B cell (primary cell): ENCODE measurements around the gene CST1. TPM values are rescaled to one million over a fixed set of nuclear protein-coding genes. Genes with fewer than 3 reads are reported as not detected.
"Not testable (repeated sequence)": the region's sequence is repeated elsewhere in the genome, so short reads cannot be mapped to it uniquely, and the experiment has no call there.

Source experiments
- ATAC-seq: fragments of 200-7000 bp; cut with Tn5 transposase; one replicate; pipeline ENCODE4 v1.10.0; 2021; ENCODE audit warnings: low read depth, mild to moderate bottlenecking, moderate number of reproducible peaks, moderate library complexity
- CTCF ChIA-PET: fragments of 350-600 bp; sonication (Branson Sonifier 250); formaldehyde crosslinking; loops from one replicate; lab custom pipeline; 2021; ENCODE audit warnings: antibody characterized with exemption, inconsistent platforms; lab: Charles Lee
- POLR2A ChIA-PET: fragments of 350-600 bp; sonication (Branson Sonifier 250); formaldehyde crosslinking; loops from one replicate; lab custom pipeline; 2021; ENCODE audit warnings: antibody characterized with exemption; lab: Charles Lee
- DNase-seq: peaks from one replicate; pipeline ENCODE4 v3.0.0; 2013
- H2AFZ ChIP-seq: 2 replicates; pipeline ENCODE4 v1.6.1; 2012; ENCODE audit warnings: mild to moderate bottlenecking, low read depth, low read length; ENCODE audit not compliant: insufficient read depth, poor library complexity, severe bottlenecking
- H3K27ac ChIP-seq, 2 donors: 1 replicate in 1 of 2; 2 replicates in 1 of 2; pipeline ENCODE4 v1.5.1; 2012 to 2013; ENCODE audit warnings: low read length in 2 of 2, mild to moderate bottlenecking in 2 of 2, moderate library complexity in 1 of 2
- H3K27me3 ChIP-seq, 4 experiments: fragments of 200-600 bp in 1 of 4; sonication (generic) in 1 of 4; replicated peaks in 1 of 4; 1 replicate in 2 of 4; 2 replicates in 2 of 4; pipeline versions ENCODE4 v1.6.1 to v1.7.0; 2013 to 2016; ENCODE audit warnings: low read length in 3 of 4, mild to moderate bottlenecking in 2 of 4, mixed read lengths in 1 of 4, moderate library complexity in 1 of 4; ENCODE audit not compliant: insufficient read depth in 4 of 4, control insufficient read depth in 3 of 4; ENCODE audit errors: control extremely low read depth in 1 of 4
- H3K36me3 ChIP-seq, 2 experiments: replicated peaks in 1 of 2; 1 replicate in 1 of 2; 2 replicates in 1 of 2; pipeline versions ENCODE4 v1.6.1 to v1.7.1; 2013; ENCODE audit warnings: low read length in 1 of 2; ENCODE audit not compliant: insufficient read depth in 2 of 2, control insufficient read depth in 1 of 2; ENCODE audit errors: control extremely low read depth in 1 of 2, extremely low read depth in 1 of 2
- H3K4me1 ChIP-seq, 2 donors: fragments of 200-600 bp in 1 of 2; sonication (generic) in 1 of 2; 1 replicate in 1 of 2; 2 replicates in 1 of 2; pipeline versions ENCODE4 v1.5.1 to v1.6.1; 2013 to 2017; ENCODE audit warnings: low read length in 2 of 2; ENCODE audit not compliant: control insufficient read depth in 2 of 2, insufficient read depth in 2 of 2
- H3K4me2 ChIP-seq: replicated peaks from 2 replicates; pipeline ENCODE3; 2012; ENCODE audit warnings: mild to moderate bottlenecking, low read depth, low read length; ENCODE audit not compliant: poor library complexity, severe bottlenecking
- H3K4me3 ChIP-seq, 5 experiments: fragments of 200-600 bp in 1 of 5; sonication (generic) in 1 of 5; 1 replicate in 3 of 5; 2 replicates in 2 of 5; pipeline versions ENCODE4 v1.5.1 to v1.7.0; 2011 to 2016; ENCODE audit warnings: low read length in 4 of 5, mild to moderate bottlenecking in 4 of 5, low read depth in 2 of 5, control low read depth in 1 of 5, moderate library complexity in 1 of 5; ENCODE audit not compliant: insufficient read depth in 1 of 5; ENCODE audit errors: control extremely low read depth in 1 of 5, extremely low read depth in 1 of 5
- H3K79me2 ChIP-seq: fragments of 200-600 bp; sonication (generic); one replicate; pipeline ENCODE4 v1.6.0; 2016; ENCODE audit warnings: low read length; ENCODE audit not compliant: control insufficient read depth, insufficient read depth
- H3K9ac ChIP-seq: fragments of 200-600 bp; sonication (generic); 2 replicates; pipeline ENCODE4 v1.6.1; 2017; ENCODE audit warnings: mild to moderate bottlenecking, low read length, moderate library complexity
- H3K9me3 ChIP-seq, 3 donors: one replicate each; pipeline versions ENCODE4 v1.6.1 to v1.7.1; 2013; ENCODE audit warnings: low read length in 2 of 3; ENCODE audit not compliant: control insufficient read depth in 2 of 3, insufficient read depth in 1 of 3; ENCODE audit errors: control extremely low read depth in 1 of 3
- H4K20me1 ChIP-seq: 2 replicates; pipeline ENCODE4 v1.6.0; 2012; ENCODE audit warnings: mild to moderate bottlenecking, low read length; ENCODE audit not compliant: insufficient read depth, control insufficient read depth, poor library complexity, severe bottlenecking
- H3K27ac Mint-ChIP-seq: one replicate; pipeline ENCODE4 v1.8.0; 2021; ENCODE audit warnings: mixed read lengths
- H3K27me3 Mint-ChIP-seq: one replicate; pipeline ENCODE4 v1.8.0; 2021; ENCODE audit warnings: mixed read lengths
- H3K4me1 Mint-ChIP-seq: one replicate; pipeline ENCODE4 v1.8.0; 2021; ENCODE audit warnings: mixed read lengths
- H3K4me3 Mint-ChIP-seq: one replicate; pipeline ENCODE4 v1.8.0; 2021; ENCODE audit warnings: mixed read lengths
- H3K9me3 Mint-ChIP-seq: one replicate; pipeline ENCODE4 v1.8.0; 2022; ENCODE audit warnings: mixed read lengths; ENCODE audit not compliant: insufficient read depth
- WGBS: methylation state at CpG from one replicate; pipeline ENCODE4 v1.1.5; 2013; ENCODE audit warnings: missing lambda C conversion rate; ENCODE audit not compliant: insufficient coverage; 5-methylcytosine and 5-hydroxymethylcytosine counted together
- intact Hi-C: fragments of 100-400 bp; cut with micrococcal nuclease; formaldehyde crosslinking; loops from one replicate; pipeline ENCODE4 v1.10.0; 2022
- polyA plus RNA-seq: library from polyadenylated mRNA; depleted of rRNA; stranded (reverse); fragments of >200 nt; gene quantifications from 2 replicates; pipeline ENCODE4 v1.2.3, GENCODE V29; 2012
- total RNA-seq, 2 donors: library from RNA; stranded (reverse); fragments of 120-200 nt in 1 of 2; gene quantifications; 1 replicate in 1 of 2; 2 replicates in 1 of 2; pipeline versions ENCODE4 v1.2.3 to v1.2.4, GENCODE V29; 2013 to 2022

The CST1 gene
- total and polyA plus RNA-seq, 2 donors (not counting 1 experiment from before 2014, with no cell fraction given) = not detected

GRCh38 chr20:23734949-23735348, 15.8 kb downstream of the CST1 start:
- H3K27me3 ChIP-seq, H3K9me3 ChIP-seq, H3K9ac ChIP-seq, H3K27ac ChIP-seq, CTCF ChIA-PET, H3K4me3 Mint-ChIP-seq, H3K4me1 ChIP-seq, intact Hi-C loops, H3K4me3 ChIP-seq, H3K4me2 ChIP-seq, POLR2A ChIA-PET, ATAC-seq, H3K27ac Mint-ChIP-seq, H3K36me3 ChIP-seq, H3K9me3 Mint-ChIP-seq, H3K79me2 ChIP-seq, H2AFZ ChIP-seq, DNase-seq, H3K4me1 Mint-ChIP-seq, H4K20me1 ChIP-seq: not testable (repeated sequence)
- peaks cover 16% of the 10 kb centered on the region for H3K27me3 Mint-ChIP-seq
- WGBS = 86% methylated on average over 2 of the region's 2 CpGs

- not testable (repeated sequence) for H3K9me3 Mint-ChIP-seq
Measured at GRCh38 chr20:23734440-23734839, 16.3 kb downstream of the CST1 start.

More at GRCh38 chr20:23734440-23734839, 16.3 kb downstream of the CST1 start:
- H3K4me1 Mint-ChIP-seq, DNase-seq, H3K9ac ChIP-seq, H4K20me1 ChIP-seq, H2AFZ ChIP-seq, H3K27ac Mint-ChIP-seq, H3K4me2 ChIP-seq, H3K79me2 ChIP-seq, CTCF ChIA-PET, H3K4me3 Mint-ChIP-seq, H3K4me1 ChIP-seq, POLR2A ChIA-PET, H3K27me3 ChIP-seq, H3K36me3 ChIP-seq, H3K27ac ChIP-seq, intact Hi-C loops, H3K9me3 ChIP-seq, ATAC-seq, H3K4me3 ChIP-seq: not testable (repeated sequence)
- 85% methylated on average over 1 of the region's 1 CpG for WGBS
- H3K27me3 Mint-ChIP-seq = peaks cover 16% of the 10 kb centered on the region
